Measurements from ENCODE around the gene NEDD9.

Gene NEDD9

GRCh38 chr6:11202513-11203305 is 29.8 kb downstream of the NEDD9 start:
- no peak for DNase-seq (ENCODE audit: low read depth in 2 of 3, low spot score in 1 of 3)

GRCh38 chr6:11201772-11202512 is 30.5 kb downstream of the NEDD9 start:
- no peak for DNase-seq (ENCODE audit: low read depth in 2 of 3, low spot score in 1 of 3)

DNA sequence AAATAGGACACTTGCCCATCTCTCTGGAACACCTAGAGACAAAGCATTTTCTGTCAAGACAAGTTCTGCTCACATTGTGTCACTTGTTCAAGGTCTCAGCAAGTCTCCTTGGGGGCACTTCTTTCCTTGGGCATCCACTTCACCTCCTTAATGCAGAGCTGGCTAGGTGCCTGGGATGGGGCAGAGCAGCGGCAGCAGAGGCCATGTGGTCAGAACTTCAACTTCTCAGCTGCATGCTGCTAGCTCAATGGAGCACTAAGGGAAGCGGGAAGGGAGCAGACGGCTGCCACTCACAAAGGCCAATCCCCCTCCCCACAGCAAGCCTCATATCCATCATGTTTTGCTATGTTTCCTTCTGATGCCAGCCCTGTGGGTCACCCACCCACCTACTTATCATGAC is 31.5 kb downstream of the NEDD9 start:
- no peak for DNase-seq (ENCODE audit: low read depth in 2 of 3, low spot score in 1 of 3)

GRCh38 chr6:11200356-11200755 is 32.1 kb downstream of the NEDD9 start:
- DNase-seq (ENCODE audit: low read depth in 2 of 3, low spot score in 1 of 3): no peak

GRCh38 chr6:11198663-11199603 is 33.5 kb downstream of the NEDD9 start:
- DNase-seq (ENCODE audit: low read depth in 2 of 3, low spot score in 1 of 3): peak in 1 of 3 donors; percentile 14

GRCh38 chr6:11197850-11198249 is 34.6 kb downstream of the NEDD9 start:
- DNase-seq (ENCODE audit: low read depth in 2 of 3, low spot score in 1 of 3): no peak

DNA sequence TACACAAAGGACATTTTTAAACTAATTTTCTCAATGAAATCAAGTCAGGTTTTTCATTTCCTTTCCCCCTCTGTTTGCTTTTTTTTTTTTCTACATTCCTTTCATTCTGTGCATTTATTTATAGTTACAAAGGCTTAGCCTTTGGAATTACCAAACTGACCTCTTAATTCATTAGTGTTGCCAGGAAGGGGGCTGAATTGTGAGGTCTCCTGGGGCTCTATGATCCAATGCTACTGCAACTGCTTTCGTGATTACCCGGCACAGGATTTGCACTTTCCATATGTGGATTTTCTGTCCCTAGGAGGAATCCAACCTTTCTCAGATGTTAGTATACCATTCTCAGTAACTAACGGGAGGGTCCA is 35.3 kb downstream of the NEDD9 start:
- DNase-seq (ENCODE audit: low read depth in 2 of 3, low spot score in 1 of 3): no peak

DNA sequence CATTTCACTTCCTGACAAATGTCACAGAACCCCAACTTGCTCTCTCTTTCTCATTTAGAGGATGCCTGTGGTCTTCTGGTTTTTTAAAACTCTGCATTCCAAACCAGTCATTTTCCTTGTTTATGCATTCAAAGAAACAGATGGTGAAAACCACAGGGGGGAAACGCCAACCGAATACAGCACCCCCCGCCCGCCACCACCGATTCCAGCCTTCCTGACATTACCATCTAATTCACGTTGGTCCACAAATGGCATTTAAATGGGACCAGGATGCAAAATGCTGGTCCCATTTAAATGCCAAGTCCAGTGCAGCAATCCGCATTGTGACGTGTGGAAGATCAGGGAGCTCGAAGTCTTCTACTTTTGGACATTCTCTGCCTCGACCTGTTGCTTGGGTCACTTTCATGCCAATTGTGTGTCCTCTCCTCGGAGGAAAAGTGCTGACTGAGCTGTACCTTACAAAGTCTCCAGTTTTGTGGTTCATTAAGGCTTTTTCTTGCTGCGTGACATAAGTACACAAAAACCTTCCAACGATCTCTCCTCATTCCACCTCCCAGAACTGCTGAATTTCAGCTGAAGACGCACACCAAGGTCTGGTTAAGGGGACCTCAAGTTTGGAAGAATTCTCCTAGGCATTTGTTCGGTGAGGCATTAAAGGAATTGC is 35.8 kb downstream of the NEDD9 start:
- DNase-seq (ENCODE audit: low read depth in 2 of 3, low spot score in 1 of 3): no peak

GRCh38 chr6:11194356-11195218 is 37.9 kb downstream of the NEDD9 start:
- DNase-seq (ENCODE audit: low read depth in 2 of 3, low spot score in 1 of 3): no peak

GRCh38 chr6:11193434-11193833 is 39.0 kb downstream of the NEDD9 start:
- no peak for DNase-seq (ENCODE audit: low read depth in 2 of 3, low spot score in 1 of 3)

- no peak for DNase-seq (ENCODE audit: low read depth in 2 of 3, low spot score in 1 of 3)
Observed at GRCh38 chr6:11192167-11192566, 40.3 kb downstream of the NEDD9 start.

- no peak for DNase-seq (ENCODE audit: low read depth in 2 of 3, low spot score in 1 of 3)
Observed at GRCh38 chr6:11190625-11191245, 41.7 kb downstream of the NEDD9 start.

GRCh38 chr6:11189865-11190624 is 42.4 kb downstream of the NEDD9 start:
- DNase-seq (ENCODE audit: low read depth in 2 of 3, low spot score in 1 of 3): no peak

DNA sequence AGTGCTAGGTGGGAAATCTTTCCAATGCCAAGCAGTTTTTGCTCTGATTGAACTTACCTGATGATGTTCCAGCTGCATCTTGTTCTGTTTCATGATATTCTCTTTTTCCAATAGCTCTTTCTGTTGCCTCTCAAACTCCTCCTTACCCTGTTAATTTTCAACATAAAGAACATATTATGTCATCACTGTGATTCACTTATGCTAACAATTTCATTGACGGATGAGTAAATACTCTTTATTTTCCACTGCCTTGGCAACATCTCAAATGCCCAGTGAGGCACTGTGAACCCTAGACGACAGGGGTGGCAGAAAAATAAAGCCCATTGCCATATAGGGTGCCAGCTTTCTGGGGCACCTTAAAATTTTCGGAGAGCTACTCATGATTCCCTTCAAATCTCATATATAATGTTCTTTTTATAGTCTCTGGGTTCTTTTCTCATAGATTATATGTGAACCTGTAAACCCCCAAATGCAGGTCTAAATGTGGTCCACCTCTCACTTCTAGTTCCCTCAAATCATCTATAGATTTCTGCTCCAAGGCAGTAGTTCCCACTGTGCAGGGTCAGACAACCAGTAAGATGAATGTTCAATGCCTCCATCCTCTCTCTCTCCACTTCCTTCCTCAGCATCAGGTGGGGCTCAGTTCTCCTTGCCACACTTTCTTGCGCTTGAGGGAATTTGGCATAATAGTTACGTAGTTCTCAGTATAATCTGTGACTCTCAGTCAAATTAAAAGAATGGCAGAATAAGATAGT is 44.1 kb downstream of the NEDD9 start:
- DNase-seq (ENCODE audit: low read depth in 2 of 3, low spot score in 1 of 3): no peak

GRCh38 chr6:11187301-11187700 is 45.2 kb downstream of the NEDD9 start:
- no peak for DNase-seq (ENCODE audit: low read depth in 2 of 3, low spot score in 1 of 3)

GRCh38 chr6:11185204-11185842 is 47.1 kb downstream of the NEDD9 start:
- no peak for DNase-seq (ENCODE audit: low read depth in 2 of 3, low spot score in 1 of 3)

- DNase-seq (ENCODE audit: low read depth in 2 of 3, low spot score in 1 of 3): no peak
Observed at GRCh38 chr6:11183761-11184362, 48.6 kb downstream of the NEDD9 start.
